Transverse colon (tissue), 3 donors: ENCODE measurements around the gene CAMK2B.

Experiments used
- EP300 ChIP-seq: sonication (generic); formaldehyde crosslinking; IDR thresholded peaks from one replicate; pipeline ENCODE4 v1.6.1; 2017; ENCODE audit warnings: antibody characterized with exemption, low read depth
- TF ChIP-seq, protein P1 (sequence below), 5 experiments: fragments of 200-600 bp in 3 of 5; fragments of 450-650 bp in 2 of 5; sonication (generic) in 3 of 5; IDR thresholded peaks; 1 replicate in 2 of 5; 2 replicates in 3 of 5; pipeline ENCODE4 v1.5.1; 2016 to 2017; ENCODE audit warnings: antibody characterized with exemption in 5 of 5, inconsistent platforms in 3 of 5, mild to moderate bottlenecking in 2 of 5, moderate library complexity in 1 of 5

- TF ChIP-seq, protein P1, sequence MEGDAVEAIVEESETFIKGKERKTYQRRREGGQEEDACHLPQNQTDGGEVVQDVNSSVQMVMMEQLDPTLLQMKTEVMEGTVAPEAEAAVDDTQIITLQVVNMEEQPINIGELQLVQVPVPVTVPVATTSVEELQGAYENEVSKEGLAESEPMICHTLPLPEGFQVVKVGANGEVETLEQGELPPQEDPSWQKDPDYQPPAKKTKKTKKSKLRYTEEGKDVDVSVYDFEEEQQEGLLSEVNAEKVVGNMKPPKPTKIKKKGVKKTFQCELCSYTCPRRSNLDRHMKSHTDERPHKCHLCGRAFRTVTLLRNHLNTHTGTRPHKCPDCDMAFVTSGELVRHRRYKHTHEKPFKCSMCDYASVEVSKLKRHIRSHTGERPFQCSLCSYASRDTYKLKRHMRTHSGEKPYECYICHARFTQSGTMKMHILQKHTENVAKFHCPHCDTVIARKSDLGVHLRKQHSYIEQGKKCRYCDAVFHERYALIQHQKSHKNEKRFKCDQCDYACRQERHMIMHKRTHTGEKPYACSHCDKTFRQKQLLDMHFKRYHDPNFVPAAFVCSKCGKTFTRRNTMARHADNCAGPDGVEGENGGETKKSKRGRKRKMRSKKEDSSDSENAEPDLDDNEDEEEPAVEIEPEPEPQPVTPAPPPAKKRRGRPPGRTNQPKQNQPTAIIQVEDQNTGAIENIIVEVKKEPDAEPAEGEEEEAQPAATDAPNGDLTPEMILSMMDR (IDR thresholded peaks at IDR 0.05): no peak
- TF ChIP-seq EP300: no peak
These were observed 75.7 kb downstream of the CAMK2B start for GRCh38 chr7:44249639-44250234.
